IMR-90 (cell line): ENCODE results near the gene KATNBL1. TPM values are rescaled to one million over a fixed set of nuclear protein-coding genes. Genes with fewer than 3 reads are reported as not detected.

Experiments
- ATAC-seq: fragments of 200-7000 bp; cut with Tn5 transposase; 2 replicates; pipeline ENCODE4 v1.9.1; 2020; ENCODE audit warnings: low read depth, mild to moderate bottlenecking, moderate library complexity
- BruUV-seq: library from RNA; stranded (reverse); fragments of 400-500 nt; replicated peaks from 2 replicates; lab custom pipeline; 2021; lab: Mats Ljungman, UMichigan
- CTCF ChIA-PET: fragments of 300-600 bp; formaldehyde crosslinking; extraction: SDS; loops from one replicate; lab custom pipeline; 2021; ENCODE audit warnings: antibody characterized with exemption; lab: Yijun Ruan, JAX
- POLR2A ChIA-PET: fragments of 300-600 bp; sonication (Branson Sonifier 250); formaldehyde crosslinking; loops from one replicate; lab custom pipeline; 2022; ENCODE audit warnings: antibody characterized with exemption; ENCODE audit not compliant: unreplicated experiment; lab: Charles Lee
- DNase-seq: peaks from one replicate; pipeline ENCODE4 v3.0.0; 2013
- H2AFZ ChIP-seq: replicated peaks from 2 replicates; pipeline ENCODE3; 2013; ENCODE audit warnings: low read length, mild to moderate bottlenecking; ENCODE audit not compliant: poor library complexity
- H2AK5ac ChIP-seq: 2 replicates; pipeline ENCODE4 v1.6.1; 2013; ENCODE audit warnings: low read depth, low read length, inconsistent platforms
- H2AK9ac ChIP-seq: replicated peaks from 2 replicates; pipeline ENCODE3; 2013; ENCODE audit warnings: mild to moderate bottlenecking, low read depth, low read length, moderate library complexity; ENCODE audit not compliant: poor library complexity
- H2BK120ac ChIP-seq: 2 replicates; pipeline ENCODE4 v1.6.1; 2013; ENCODE audit warnings: low read depth, low read length, inconsistent platforms
- H2BK15ac ChIP-seq: 3 replicates; pipeline ENCODE4 v1.6.1; 2013; ENCODE audit warnings: low read depth, low read length, inconsistent platforms
- H2BK20ac ChIP-seq: 2 replicates; pipeline ENCODE4 v1.6.1; 2013; ENCODE audit warnings: low read depth, mild to moderate bottlenecking, inconsistent platforms, low read length, moderate library complexity
- H2BK5ac ChIP-seq: 2 replicates; pipeline ENCODE4 v1.6.1; 2013; ENCODE audit warnings: mild to moderate bottlenecking, low read depth, low read length, inconsistent platforms; ENCODE audit not compliant: poor library complexity, severe bottlenecking
- H3K14ac ChIP-seq: replicated peaks from 2 replicates; pipeline ENCODE4 v1.6.1; 2013; ENCODE audit warnings: low read depth, low read length, inconsistent platforms
- H3K18ac ChIP-seq: 2 replicates; pipeline ENCODE4 v1.6.1; 2013; ENCODE audit warnings: low read depth, low read length, control low read depth
- H3K23ac ChIP-seq: 2 replicates; pipeline ENCODE4 v1.6.1; 2013; ENCODE audit warnings: low read depth, low read length, inconsistent platforms
- H3K27ac ChIP-seq: 2 replicates; pipeline ENCODE4 v1.5.1; 2013; ENCODE audit warnings: mild to moderate bottlenecking, control low read depth, low read length; ENCODE audit not compliant: insufficient read depth
- H3K27me3 ChIP-seq: 2 replicates; pipeline ENCODE4 v1.6.1; 2013; ENCODE audit warnings: low read length; ENCODE audit not compliant: control insufficient read depth, insufficient read depth
- H3K36me3 ChIP-seq: 2 replicates; pipeline ENCODE4 v1.6.1; 2013; ENCODE audit warnings: low read length, mixed read lengths; ENCODE audit not compliant: control insufficient read depth, insufficient read depth
- H3K4ac ChIP-seq: 2 replicates; pipeline ENCODE4 v1.6.1; 2013; ENCODE audit warnings: low read depth, low read length, inconsistent platforms
- H3K4me1 ChIP-seq: 2 replicates; pipeline ENCODE4 v1.6.1; 2013; ENCODE audit warnings: low read length, mixed read lengths; ENCODE audit not compliant: control insufficient read depth, insufficient read depth
- H3K4me2 ChIP-seq: 2 replicates; pipeline ENCODE4 v1.6.1; 2013; ENCODE audit warnings: low read depth, mild to moderate bottlenecking, control low read depth, low read length, moderate library complexity
- H3K4me3 ChIP-seq: 2 replicates; pipeline ENCODE4 v1.5.1; 2013; ENCODE audit warnings: low read depth, mild to moderate bottlenecking, control low read depth, low read length, moderate library complexity; ENCODE audit not compliant: insufficient read depth
- H3K56ac ChIP-seq: 2 replicates; pipeline ENCODE4 v1.6.1; 2013; ENCODE audit warnings: low read length, inconsistent platforms; ENCODE audit not compliant: insufficient read depth; ENCODE audit errors: extremely low read depth
- H3K79me1 ChIP-seq, 2 experiments: 2 replicates each; pipeline ENCODE4 v1.6.1; 2013; ENCODE audit warnings: low read length in 2 of 2, inconsistent platforms in 1 of 2, low read depth in 1 of 2
- H3K9ac ChIP-seq: 2 replicates; pipeline ENCODE4 v1.6.1; 2013; ENCODE audit warnings: low read depth, low read length, control low read depth
- H3K9me1 ChIP-seq: 2 replicates; pipeline ENCODE4 v1.6.1; 2013; ENCODE audit warnings: low read length, inconsistent platforms; ENCODE audit not compliant: insufficient read depth
- H3K9me3 ChIP-seq: 2 replicates; pipeline ENCODE4 v1.6.1; 2013; ENCODE audit warnings: low read length; ENCODE audit not compliant: control insufficient read depth, insufficient read depth
- H4K20me1 ChIP-seq: 2 replicates; pipeline ENCODE4 v1.6.1; 2013; ENCODE audit warnings: low read length, inconsistent platforms; ENCODE audit not compliant: insufficient read depth
- H4K5ac ChIP-seq: 2 replicates; pipeline ENCODE4 v1.6.1; 2013; ENCODE audit warnings: mild to moderate bottlenecking, low read depth, low read length, control low read depth
- H4K8ac ChIP-seq, 2 experiments: 2 replicates each; pipeline ENCODE4 v1.6.1; 2013; ENCODE audit warnings: low read depth in 2 of 2, low read length in 2 of 2, control low read depth in 1 of 2, inconsistent platforms in 1 of 2
- H4K91ac ChIP-seq: 2 replicates; pipeline ENCODE4 v1.6.1; 2013; ENCODE audit warnings: low read depth, low read length, inconsistent platforms; ENCODE audit not compliant: insufficient read depth
- BHLHE40 ChIP-seq: fragments of 150-350 bp; IDR thresholded peaks from 2 replicates; pipeline ENCODE4 v1.6.1; 2016; ENCODE audit warnings: mild to moderate bottlenecking, low read depth, low read length
- CEBPB ChIP-seq: IDR thresholded peaks from 2 replicates; pipeline ENCODE4 v1.6.1; 2012; ENCODE audit warnings: low read depth, low read length, improper control_type of control experiment
- CHD1 ChIP-seq: IDR thresholded peaks from 2 replicates; pipeline ENCODE4 v1.6.1; 2012; ENCODE audit warnings: low read depth, low read length, improper control_type of control experiment
- FOS ChIP-seq: fragments of 150-350 bp; IDR thresholded peaks from 2 replicates; pipeline ENCODE4 v1.6.1; 2016; ENCODE audit warnings: low read depth, low read length
- MAFK ChIP-seq: IDR thresholded peaks from 2 replicates; pipeline ENCODE4 v1.6.1; 2012; ENCODE audit warnings: low read depth, low read length, improper control_type of control experiment
- MAZ ChIP-seq: IDR thresholded peaks from 2 replicates; pipeline ENCODE4 v1.6.1; 2012; ENCODE audit warnings: low read depth, mild to moderate bottlenecking, low read length, improper control_type of control experiment, moderate library complexity, borderline replicate concordance
- MXI1 ChIP-seq: IDR thresholded peaks from 2 replicates; pipeline ENCODE4 v1.6.1; 2012; ENCODE audit warnings: low read depth, mild to moderate bottlenecking, low read length, moderate library complexity, borderline replicate concordance
- NFE2L2 ChIP-seq: fragments of 150-350 bp; IDR thresholded peaks from 2 replicates; pipeline ENCODE4 v1.6.1; 2016; ENCODE audit warnings: low read depth, mild to moderate bottlenecking, low read length
- POLR2A ChIP-seq: IDR thresholded peaks from 2 replicates; pipeline ENCODE4 v1.6.1; 2012; ENCODE audit warnings: mild to moderate bottlenecking, low read depth, low read length
- RAD21 ChIP-seq: IDR thresholded peaks from 2 replicates; pipeline ENCODE4 v1.6.1; 2012; ENCODE audit warnings: low read length, improper control_type of control experiment
- RCOR1 ChIP-seq: IDR thresholded peaks from 2 replicates; pipeline ENCODE4 v1.6.1; 2012; ENCODE audit warnings: mild to moderate bottlenecking, low read length, improper control_type of control experiment; ENCODE audit not compliant: insufficient replicate concordance
- RFX5 ChIP-seq: IDR thresholded peaks from 2 replicates; pipeline ENCODE4 v1.8.0; 2012; ENCODE audit warnings: low read depth, mild to moderate bottlenecking, low read length, moderate library complexity
- SMC3 ChIP-seq: fragments of 150-350 bp; IDR thresholded peaks from 2 replicates; pipeline ENCODE4 v1.6.1; 2016; ENCODE audit warnings: low read depth, mild to moderate bottlenecking, antibody characterized with exemption, low read length, moderate library complexity
- WGBS, 2 experiments: methylation state at CpG; one replicate each; pipeline versions ENCODE4 v1.1.5 to v1.1.7; 2013; ENCODE audit warnings: missing lambda C conversion rate in 2 of 2; ENCODE audit not compliant: insufficient read length in 1 of 2; ENCODE audit errors: extremely low coverage in 2 of 2; 5-methylcytosine and 5-hydroxymethylcytosine counted together
- dilution Hi-C: fragments of 300-500 bp; cut with HindIII; formaldehyde crosslinking; loops from one replicate; pipeline ENCODE4 v1.14.3; 2018; ENCODE audit warnings: low sequenced_read_pairs; ENCODE audit not compliant: unreplicated experiment
- in situ Hi-C: fragments of 300-500 bp; cut with MboI; formaldehyde crosslinking; loops from 3 replicates; pipeline ENCODE4 v1.14.3; 2019; ENCODE audit warnings: low sequenced_read_pairs, inconsistent platforms, mixed read lengths
- intact Hi-C: fragments of 100-400 bp; cut with micrococcal nuclease; formaldehyde crosslinking; loops from 2 replicates; pipeline ENCODE4 v1.10.0; 2022
- polyA plus RNA-seq, 3 experiments: library from polyadenylated mRNA; depleted of rRNA; stranded (reverse); fragments of >200 nt; gene quantifications; 2 replicates each; pipeline ENCODE4 v1.2.3, GENCODE V29; 2012; ENCODE audit warnings: low replicate concordance in 1 of 3
- total RNA-seq: library from RNA; depleted of rRNA; stranded (reverse); fragments of >200 nt; gene quantifications from 2 replicates; pipeline ENCODE4 v1.2.3, GENCODE V29; 2012
- TF ChIP-seq, protein P1 (sequence below): conservative IDR thresholded peaks from 2 replicates; pipeline ENCODE4 v1.5.1; 2012; ENCODE audit warnings: mild to moderate bottlenecking, low read depth, low read length, improper control_type of control experiment
- TF ChIP-seq, protein P2 (sequence below): fragments of 150-350 bp; IDR thresholded peaks from 2 replicates; pipeline ENCODE4 v1.6.1; 2016; ENCODE audit warnings: low read depth, mild to moderate bottlenecking, low read length, moderate library complexity, borderline replicate concordance
- TF ChIP-seq, protein P3 (sequence below): fragments of 150-350 bp; IDR thresholded peaks from 2 replicates; pipeline ENCODE4 v1.6.1; 2017; ENCODE audit warnings: mild to moderate bottlenecking, antibody characterized with exemption, low read length, low read depth

Gene KATNBL1
- total and polyA plus RNA-seq, 2 of the 4 experiments (the other 2 are of a cell fraction): 17.1 to 24.0 TPM

DNA sequence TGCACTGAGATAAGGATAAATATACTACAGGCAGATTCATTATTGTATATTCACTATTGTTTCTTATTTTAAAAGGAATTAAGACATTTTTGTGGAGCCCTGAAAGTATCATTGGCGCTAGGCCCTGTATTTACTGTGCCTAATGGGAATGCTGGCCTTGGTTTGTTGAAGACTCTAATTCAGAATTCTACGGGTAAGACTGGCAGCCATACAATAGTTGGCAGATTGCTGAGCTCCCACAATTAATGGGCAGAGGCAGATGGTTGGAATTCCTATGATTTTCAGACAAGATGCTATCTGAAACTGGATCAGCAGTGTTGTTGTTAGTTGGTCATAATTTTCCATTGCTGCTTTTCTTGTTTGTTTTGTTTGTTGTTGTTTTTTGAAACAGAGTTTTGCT, 93.3 kb downstream of the KATNBL1 start:
- no peak overlapping the region for H3K4me2 ChIP-seq
- TF ChIP-seq MAZ: no peak
- TF ChIP-seq MXI1: no peak
- TF ChIP-seq CEBPB: no peak
- TF ChIP-seq SMC3: no peak
- TF ChIP-seq BHLHE40: no peak
- no peak for TF ChIP-seq RFX5
- TF ChIP-seq MAFK: no peak
- no peak for TF ChIP-seq RCOR1
- no peak for TF ChIP-seq NFE2L2
- TF ChIP-seq, protein P1, sequence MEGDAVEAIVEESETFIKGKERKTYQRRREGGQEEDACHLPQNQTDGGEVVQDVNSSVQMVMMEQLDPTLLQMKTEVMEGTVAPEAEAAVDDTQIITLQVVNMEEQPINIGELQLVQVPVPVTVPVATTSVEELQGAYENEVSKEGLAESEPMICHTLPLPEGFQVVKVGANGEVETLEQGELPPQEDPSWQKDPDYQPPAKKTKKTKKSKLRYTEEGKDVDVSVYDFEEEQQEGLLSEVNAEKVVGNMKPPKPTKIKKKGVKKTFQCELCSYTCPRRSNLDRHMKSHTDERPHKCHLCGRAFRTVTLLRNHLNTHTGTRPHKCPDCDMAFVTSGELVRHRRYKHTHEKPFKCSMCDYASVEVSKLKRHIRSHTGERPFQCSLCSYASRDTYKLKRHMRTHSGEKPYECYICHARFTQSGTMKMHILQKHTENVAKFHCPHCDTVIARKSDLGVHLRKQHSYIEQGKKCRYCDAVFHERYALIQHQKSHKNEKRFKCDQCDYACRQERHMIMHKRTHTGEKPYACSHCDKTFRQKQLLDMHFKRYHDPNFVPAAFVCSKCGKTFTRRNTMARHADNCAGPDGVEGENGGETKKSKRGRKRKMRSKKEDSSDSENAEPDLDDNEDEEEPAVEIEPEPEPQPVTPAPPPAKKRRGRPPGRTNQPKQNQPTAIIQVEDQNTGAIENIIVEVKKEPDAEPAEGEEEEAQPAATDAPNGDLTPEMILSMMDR: no peak
- TF ChIP-seq FOS: no peak
- TF ChIP-seq POLR2A: no peak
- TF ChIP-seq CHD1: no peak
- TF ChIP-seq RAD21: no peak
- TF ChIP-seq, protein P2, sequence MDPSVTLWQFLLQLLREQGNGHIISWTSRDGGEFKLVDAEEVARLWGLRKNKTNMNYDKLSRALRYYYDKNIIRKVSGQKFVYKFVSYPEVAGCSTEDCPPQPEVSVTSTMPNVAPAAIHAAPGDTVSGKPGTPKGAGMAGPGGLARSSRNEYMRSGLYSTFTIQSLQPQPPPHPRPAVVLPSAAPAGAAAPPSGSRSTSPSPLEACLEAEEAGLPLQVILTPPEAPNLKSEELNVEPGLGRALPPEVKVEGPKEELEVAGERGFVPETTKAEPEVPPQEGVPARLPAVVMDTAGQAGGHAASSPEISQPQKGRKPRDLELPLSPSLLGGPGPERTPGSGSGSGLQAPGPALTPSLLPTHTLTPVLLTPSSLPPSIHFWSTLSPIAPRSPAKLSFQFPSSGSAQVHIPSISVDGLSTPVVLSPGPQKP: no peak
- TF ChIP-seq, protein P3, sequence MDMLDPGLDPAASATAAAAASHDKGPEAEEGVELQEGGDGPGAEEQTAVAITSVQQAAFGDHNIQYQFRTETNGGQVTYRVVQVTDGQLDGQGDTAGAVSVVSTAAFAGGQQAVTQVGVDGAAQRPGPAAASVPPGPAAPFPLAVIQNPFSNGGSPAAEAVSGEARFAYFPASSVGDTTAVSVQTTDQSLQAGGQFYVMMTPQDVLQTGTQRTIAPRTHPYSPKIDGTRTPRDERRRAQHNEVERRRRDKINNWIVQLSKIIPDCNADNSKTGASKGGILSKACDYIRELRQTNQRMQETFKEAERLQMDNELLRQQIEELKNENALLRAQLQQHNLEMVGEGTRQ: no peak
- H3K79me1 ChIP-seq: no peaks in the 10 kb centered on the region
- H2AFZ ChIP-seq: no peak overlapping the region
- in situ Hi-C loops: loop anchor here (25.0 kb wide), 1 partner anchor 471 kb away; the partner anchor contains the start of gene GOLGA8B
- H3K36me3 ChIP-seq: no peaks in the 10 kb centered on the region
- no peak overlapping the region for H2BK5ac ChIP-seq
- no peak overlapping the region for H4K8ac ChIP-seq
- H3K9me1 ChIP-seq: no peaks in the 10 kb centered on the region
- H4K91ac ChIP-seq: no peak overlapping the region
- no peak overlapping the region for H2AK5ac ChIP-seq
- no peaks in the 10 kb centered on the region for H3K27me3 ChIP-seq
- ChIA-PET POLR2A (no interaction called here), CTCF (interaction anchor here (0.9 kb wide), 1 partner anchor 250 kb away, joined by 3 read pairs; the partner anchor contains the start of gene LPCAT4)
- H2BK20ac ChIP-seq: no peak overlapping the region
- WGBS, 2 experiments: no CpG with 5 or more reads among the region's 2 CpGs
- H3K4me1 ChIP-seq: no peaks in the 10 kb centered on the region
- no peak overlapping the region for H3K18ac ChIP-seq
- H4K20me1 ChIP-seq: no peaks in the 10 kb centered on the region
- no peak overlapping the region for H3K14ac ChIP-seq
- H3K9ac ChIP-seq: no peak overlapping the region
- no peak overlapping the region for H3K23ac ChIP-seq
- H4K5ac ChIP-seq: no peak overlapping the region
- H3K4me3 ChIP-seq: no peak overlapping the region
- no peak overlapping the region for H3K27ac ChIP-seq
- DNase-seq (no peak), ATAC-seq (no peak)
- H2BK120ac ChIP-seq: no peak overlapping the region
- dilution Hi-C loops: no loop called here
- H3K56ac ChIP-seq: no peak overlapping the region
- no peak overlapping the region for H2AK9ac ChIP-seq
- intact Hi-C loops: no loop called here
- no TSS peak for BruUV-seq
- H3K9me3 ChIP-seq: no peaks in the 10 kb centered on the region
- no peak overlapping the region for H2BK15ac ChIP-seq
- no peak overlapping the region for H3K4ac ChIP-seq
